IMR-90 (cell line): ENCODE results near the gene PPM1H. TPM values are rescaled to one million over a fixed set of nuclear protein-coding genes. Genes with fewer than 3 reads are reported as not detected.

Experiments
- ATAC-seq: fragments of 200-7000 bp; cut with Tn5 transposase; 2 replicates; pipeline ENCODE4 v1.9.1; 2020; ENCODE audit warnings: low read depth, mild to moderate bottlenecking, moderate library complexity
- BruUV-seq: library from RNA; stranded (reverse); fragments of 400-500 nt; replicated peaks from 2 replicates; lab custom pipeline; 2021; lab: Mats Ljungman, UMichigan
- CTCF ChIA-PET: fragments of 300-600 bp; formaldehyde crosslinking; extraction: SDS; loops from one replicate; lab custom pipeline; 2021; ENCODE audit warnings: antibody characterized with exemption; lab: Yijun Ruan, JAX
- POLR2A ChIA-PET: fragments of 300-600 bp; sonication (Branson Sonifier 250); formaldehyde crosslinking; loops from one replicate; lab custom pipeline; 2022; ENCODE audit warnings: antibody characterized with exemption; ENCODE audit not compliant: unreplicated experiment; lab: Charles Lee
- DNase-seq: peaks from one replicate; pipeline ENCODE4 v3.0.0; 2013
- H2AFZ ChIP-seq: replicated peaks from 2 replicates; pipeline ENCODE3; 2013; ENCODE audit warnings: low read length, mild to moderate bottlenecking; ENCODE audit not compliant: poor library complexity
- H2AK5ac ChIP-seq: 2 replicates; pipeline ENCODE4 v1.6.1; 2013; ENCODE audit warnings: low read depth, low read length, inconsistent platforms
- H2AK9ac ChIP-seq: replicated peaks from 2 replicates; pipeline ENCODE3; 2013; ENCODE audit warnings: mild to moderate bottlenecking, low read depth, low read length, moderate library complexity; ENCODE audit not compliant: poor library complexity
- H2BK120ac ChIP-seq: 2 replicates; pipeline ENCODE4 v1.6.1; 2013; ENCODE audit warnings: low read depth, low read length, inconsistent platforms
- H2BK15ac ChIP-seq: 3 replicates; pipeline ENCODE4 v1.6.1; 2013; ENCODE audit warnings: low read depth, low read length, inconsistent platforms
- H2BK20ac ChIP-seq: 2 replicates; pipeline ENCODE4 v1.6.1; 2013; ENCODE audit warnings: low read depth, mild to moderate bottlenecking, inconsistent platforms, low read length, moderate library complexity
- H2BK5ac ChIP-seq: 2 replicates; pipeline ENCODE4 v1.6.1; 2013; ENCODE audit warnings: mild to moderate bottlenecking, low read depth, low read length, inconsistent platforms; ENCODE audit not compliant: poor library complexity, severe bottlenecking
- H3K14ac ChIP-seq: replicated peaks from 2 replicates; pipeline ENCODE4 v1.6.1; 2013; ENCODE audit warnings: low read depth, low read length, inconsistent platforms
- H3K18ac ChIP-seq: 2 replicates; pipeline ENCODE4 v1.6.1; 2013; ENCODE audit warnings: low read depth, low read length, control low read depth
- H3K23ac ChIP-seq: 2 replicates; pipeline ENCODE4 v1.6.1; 2013; ENCODE audit warnings: low read depth, low read length, inconsistent platforms
- H3K27ac ChIP-seq: 2 replicates; pipeline ENCODE4 v1.5.1; 2013; ENCODE audit warnings: mild to moderate bottlenecking, control low read depth, low read length; ENCODE audit not compliant: insufficient read depth
- H3K27me3 ChIP-seq: 2 replicates; pipeline ENCODE4 v1.6.1; 2013; ENCODE audit warnings: low read length; ENCODE audit not compliant: control insufficient read depth, insufficient read depth
- H3K36me3 ChIP-seq: 2 replicates; pipeline ENCODE4 v1.6.1; 2013; ENCODE audit warnings: low read length, mixed read lengths; ENCODE audit not compliant: control insufficient read depth, insufficient read depth
- H3K4ac ChIP-seq: 2 replicates; pipeline ENCODE4 v1.6.1; 2013; ENCODE audit warnings: low read depth, low read length, inconsistent platforms
- H3K4me1 ChIP-seq: 2 replicates; pipeline ENCODE4 v1.6.1; 2013; ENCODE audit warnings: low read length, mixed read lengths; ENCODE audit not compliant: control insufficient read depth, insufficient read depth
- H3K4me2 ChIP-seq: 2 replicates; pipeline ENCODE4 v1.6.1; 2013; ENCODE audit warnings: low read depth, mild to moderate bottlenecking, control low read depth, low read length, moderate library complexity
- H3K4me3 ChIP-seq: 2 replicates; pipeline ENCODE4 v1.5.1; 2013; ENCODE audit warnings: low read depth, mild to moderate bottlenecking, control low read depth, low read length, moderate library complexity; ENCODE audit not compliant: insufficient read depth
- H3K56ac ChIP-seq: 2 replicates; pipeline ENCODE4 v1.6.1; 2013; ENCODE audit warnings: low read length, inconsistent platforms; ENCODE audit not compliant: insufficient read depth; ENCODE audit errors: extremely low read depth
- H3K79me1 ChIP-seq, 2 experiments: 2 replicates each; pipeline ENCODE4 v1.6.1; 2013; ENCODE audit warnings: low read length in 2 of 2, inconsistent platforms in 1 of 2, low read depth in 1 of 2
- H3K9ac ChIP-seq: 2 replicates; pipeline ENCODE4 v1.6.1; 2013; ENCODE audit warnings: low read depth, low read length, control low read depth
- H3K9me1 ChIP-seq: 2 replicates; pipeline ENCODE4 v1.6.1; 2013; ENCODE audit warnings: low read length, inconsistent platforms; ENCODE audit not compliant: insufficient read depth
- H3K9me3 ChIP-seq: 2 replicates; pipeline ENCODE4 v1.6.1; 2013; ENCODE audit warnings: low read length; ENCODE audit not compliant: control insufficient read depth, insufficient read depth
- H4K20me1 ChIP-seq: 2 replicates; pipeline ENCODE4 v1.6.1; 2013; ENCODE audit warnings: low read length, inconsistent platforms; ENCODE audit not compliant: insufficient read depth
- H4K5ac ChIP-seq: 2 replicates; pipeline ENCODE4 v1.6.1; 2013; ENCODE audit warnings: mild to moderate bottlenecking, low read depth, low read length, control low read depth
- H4K8ac ChIP-seq, 2 experiments: 2 replicates each; pipeline ENCODE4 v1.6.1; 2013; ENCODE audit warnings: low read depth in 2 of 2, low read length in 2 of 2, control low read depth in 1 of 2, inconsistent platforms in 1 of 2
- H4K91ac ChIP-seq: 2 replicates; pipeline ENCODE4 v1.6.1; 2013; ENCODE audit warnings: low read depth, low read length, inconsistent platforms; ENCODE audit not compliant: insufficient read depth
- BHLHE40 ChIP-seq: fragments of 150-350 bp; IDR thresholded peaks from 2 replicates; pipeline ENCODE4 v1.6.1; 2016; ENCODE audit warnings: mild to moderate bottlenecking, low read depth, low read length
- CEBPB ChIP-seq: IDR thresholded peaks from 2 replicates; pipeline ENCODE4 v1.6.1; 2012; ENCODE audit warnings: low read depth, low read length, improper control_type of control experiment
- CHD1 ChIP-seq: IDR thresholded peaks from 2 replicates; pipeline ENCODE4 v1.6.1; 2012; ENCODE audit warnings: low read depth, low read length, improper control_type of control experiment
- ELK1 ChIP-seq: fragments of 150-350 bp; IDR thresholded peaks from 2 replicates; pipeline ENCODE4 v1.6.1; 2016; ENCODE audit warnings: low read depth, mild to moderate bottlenecking, low read length, moderate library complexity, borderline replicate concordance
- FOS ChIP-seq: fragments of 150-350 bp; IDR thresholded peaks from 2 replicates; pipeline ENCODE4 v1.6.1; 2016; ENCODE audit warnings: low read depth, low read length
- MAFK ChIP-seq: IDR thresholded peaks from 2 replicates; pipeline ENCODE4 v1.6.1; 2012; ENCODE audit warnings: low read depth, low read length, improper control_type of control experiment
- MAZ ChIP-seq: IDR thresholded peaks from 2 replicates; pipeline ENCODE4 v1.6.1; 2012; ENCODE audit warnings: low read depth, mild to moderate bottlenecking, low read length, improper control_type of control experiment, moderate library complexity, borderline replicate concordance
- MXI1 ChIP-seq: IDR thresholded peaks from 2 replicates; pipeline ENCODE4 v1.6.1; 2012; ENCODE audit warnings: low read depth, mild to moderate bottlenecking, low read length, moderate library complexity, borderline replicate concordance
- NFE2L2 ChIP-seq: fragments of 150-350 bp; IDR thresholded peaks from 2 replicates; pipeline ENCODE4 v1.6.1; 2016; ENCODE audit warnings: low read depth, mild to moderate bottlenecking, low read length
- POLR2A ChIP-seq: IDR thresholded peaks from 2 replicates; pipeline ENCODE4 v1.6.1; 2012; ENCODE audit warnings: mild to moderate bottlenecking, low read depth, low read length
- RAD21 ChIP-seq: IDR thresholded peaks from 2 replicates; pipeline ENCODE4 v1.6.1; 2012; ENCODE audit warnings: low read length, improper control_type of control experiment
- RCOR1 ChIP-seq: IDR thresholded peaks from 2 replicates; pipeline ENCODE4 v1.6.1; 2012; ENCODE audit warnings: mild to moderate bottlenecking, low read length, improper control_type of control experiment; ENCODE audit not compliant: insufficient replicate concordance
- RFX5 ChIP-seq: IDR thresholded peaks from 2 replicates; pipeline ENCODE4 v1.8.0; 2012; ENCODE audit warnings: low read depth, mild to moderate bottlenecking, low read length, moderate library complexity
- SMC3 ChIP-seq: fragments of 150-350 bp; IDR thresholded peaks from 2 replicates; pipeline ENCODE4 v1.6.1; 2016; ENCODE audit warnings: low read depth, mild to moderate bottlenecking, antibody characterized with exemption, low read length, moderate library complexity
- USF2 ChIP-seq: fragments of 150-350 bp; IDR thresholded peaks from 2 replicates; pipeline ENCODE4 v1.6.1; 2017; ENCODE audit warnings: mild to moderate bottlenecking, antibody characterized with exemption, low read length, low read depth
- WGBS, 2 experiments: methylation state at CpG; one replicate each; pipeline versions ENCODE4 v1.1.5 to v1.1.7; 2013; ENCODE audit warnings: missing lambda C conversion rate in 2 of 2; ENCODE audit not compliant: insufficient read length in 1 of 2; ENCODE audit errors: extremely low coverage in 2 of 2; 5-methylcytosine and 5-hydroxymethylcytosine counted together
- dilution Hi-C: fragments of 300-500 bp; cut with HindIII; formaldehyde crosslinking; loops from one replicate; pipeline ENCODE4 v1.14.3; 2018; ENCODE audit warnings: low sequenced_read_pairs; ENCODE audit not compliant: unreplicated experiment
- in situ Hi-C: fragments of 300-500 bp; cut with MboI; formaldehyde crosslinking; loops from 3 replicates; pipeline ENCODE4 v1.14.3; 2019; ENCODE audit warnings: low sequenced_read_pairs, inconsistent platforms, mixed read lengths
- intact Hi-C: fragments of 100-400 bp; cut with micrococcal nuclease; formaldehyde crosslinking; loops from 2 replicates; pipeline ENCODE4 v1.10.0; 2022
- polyA plus RNA-seq, 3 experiments: library from polyadenylated mRNA; depleted of rRNA; stranded (reverse); fragments of >200 nt; gene quantifications; 2 replicates each; pipeline ENCODE4 v1.2.3, GENCODE V29; 2012; ENCODE audit warnings: low replicate concordance in 1 of 3
- total RNA-seq: library from RNA; depleted of rRNA; stranded (reverse); fragments of >200 nt; gene quantifications from 2 replicates; pipeline ENCODE4 v1.2.3, GENCODE V29; 2012
- TF ChIP-seq, protein P1 (sequence below): conservative IDR thresholded peaks from 2 replicates; pipeline ENCODE4 v1.5.1; 2012; ENCODE audit warnings: mild to moderate bottlenecking, low read depth, low read length, improper control_type of control experiment

PPM1H gene
- total and polyA plus RNA-seq, 2 of the 4 experiments (the other 2 are of a cell fraction) = 0.14 to 0.18 TPM

GRCh38 chr12:62914443-62915203 lies 20.3 kb downstream of the PPM1H start:
- no peak for DNase-seq
- Histone ChIP-seq H3K4me1 (no peaks in the 10 kb centered on the region), H3K4me3 (no peak overlapping the region), H3K18ac (no peak overlapping the region), H2AFZ (no peak overlapping the region), H4K5ac (no peak overlapping the region), H3K9me1 (no peaks in the 10 kb centered on the region; the same call in 1 of the 2 replicates), H3K79me1 (no peaks in the 10 kb centered on the region), H4K91ac (no peak overlapping the region), H2BK5ac (no peak overlapping the region), H2AK5ac (no peak overlapping the region), H3K23ac (no peak overlapping the region), H2BK20ac (no peak overlapping the region), H4K20me1 (no peaks in the 10 kb centered on the region), H2BK120ac (no peak overlapping the region), H3K27me3 (peaks cover 19% of the 10 kb centered on the region), H3K27ac (no peak overlapping the region), H3K56ac (no peak overlapping the region), H3K36me3 (no peaks in the 10 kb centered on the region), H3K9me3 (no peaks in the 10 kb centered on the region; the same call in 1 of the 2 replicates), H2BK15ac (no peak overlapping the region), H3K4ac (no peak overlapping the region), H2AK9ac (no peak overlapping the region), H3K4me2 (no peak overlapping the region), H3K9ac (no peak overlapping the region), H4K8ac (no peak overlapping the region), H3K14ac (no peak overlapping the region)
- TF ChIP-seq POLR2A (no peak), ELK1 (no peak), MXI1 (no peak), SMC3 (no peak), BHLHE40 (no peak), MAFK (no peak), RAD21 (no peak), CEBPB (no peak), NFE2L2 (no peak), MAZ (no peak), FOS (no peak), CHD1 (no peak), RCOR1 (no peak), USF2 (no peak), RFX5 (no peak)
- TF ChIP-seq, protein P1, sequence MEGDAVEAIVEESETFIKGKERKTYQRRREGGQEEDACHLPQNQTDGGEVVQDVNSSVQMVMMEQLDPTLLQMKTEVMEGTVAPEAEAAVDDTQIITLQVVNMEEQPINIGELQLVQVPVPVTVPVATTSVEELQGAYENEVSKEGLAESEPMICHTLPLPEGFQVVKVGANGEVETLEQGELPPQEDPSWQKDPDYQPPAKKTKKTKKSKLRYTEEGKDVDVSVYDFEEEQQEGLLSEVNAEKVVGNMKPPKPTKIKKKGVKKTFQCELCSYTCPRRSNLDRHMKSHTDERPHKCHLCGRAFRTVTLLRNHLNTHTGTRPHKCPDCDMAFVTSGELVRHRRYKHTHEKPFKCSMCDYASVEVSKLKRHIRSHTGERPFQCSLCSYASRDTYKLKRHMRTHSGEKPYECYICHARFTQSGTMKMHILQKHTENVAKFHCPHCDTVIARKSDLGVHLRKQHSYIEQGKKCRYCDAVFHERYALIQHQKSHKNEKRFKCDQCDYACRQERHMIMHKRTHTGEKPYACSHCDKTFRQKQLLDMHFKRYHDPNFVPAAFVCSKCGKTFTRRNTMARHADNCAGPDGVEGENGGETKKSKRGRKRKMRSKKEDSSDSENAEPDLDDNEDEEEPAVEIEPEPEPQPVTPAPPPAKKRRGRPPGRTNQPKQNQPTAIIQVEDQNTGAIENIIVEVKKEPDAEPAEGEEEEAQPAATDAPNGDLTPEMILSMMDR = no peak
- in situ Hi-C loops = no loop called here
- CTCF ChIA-PET = no interaction called here
- intact Hi-C loops = no loop called here
- dilution Hi-C loops = no loop called here
- ATAC-seq = no peak
- BruUV-seq = no TSS peak
- POLR2A ChIA-PET = no interaction called here
- no CpG with 5 or more reads among the region's 7 CpGs for WGBS, 2 experiments
